Stimulated activated CD4-positive, alpha-beta T cell treated with anti-CD3 and anti-CD28 coated beads, Interleukin-4, amount 100 ng/mL, for 1 hour (primary cell): ENCODE results near the gene MOGAT2.

ENCODE experiments used
- DNase-seq: peaks from one replicate; pipeline ENCODE4 v3.0.0-alpha.2; 2020

Gene MOGAT2

DNA sequence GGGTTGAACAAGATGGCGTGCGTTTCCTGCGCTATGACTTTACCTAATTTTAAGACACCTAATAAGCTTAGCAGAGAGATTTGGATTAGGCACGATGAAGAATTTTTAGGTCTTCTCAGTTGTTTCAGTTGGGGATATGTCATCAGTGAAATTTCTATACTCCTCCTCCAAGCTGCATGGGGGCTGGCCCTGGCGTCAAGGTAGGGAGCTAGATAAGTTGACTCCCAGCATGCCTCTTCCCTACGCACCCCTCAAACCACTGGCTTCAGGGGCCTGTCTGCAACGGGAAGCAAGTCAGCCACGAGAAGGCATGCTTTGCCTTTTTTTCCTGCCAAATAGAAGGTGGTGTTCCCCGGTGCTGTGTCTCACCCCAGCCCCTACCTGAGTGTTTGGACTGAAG, 64.2 kb downstream of the MOGAT2 start:
- DNase-seq = no peak
